GM12892 (cell line): ENCODE results near the gene NT5E.

Experiments
- POLR2A ChIP-seq: IDR thresholded peaks from 2 replicates; pipeline ENCODE4 v1.6.1; 2011; ENCODE audit warnings: low read depth, low read length, control low read depth
- POLR2AphosphoS5 ChIP-seq: IDR thresholded peaks from 2 replicates; pipeline ENCODE4 v1.6.1; 2011; ENCODE audit warnings: low read depth, low read length, control low read depth

- TF ChIP-seq POLR2AphosphoS5 (no peak), POLR2A (no peak)
These were observed 8.9 kb downstream of the NT5E start for GRCh38 chr6:85458782-85459181.
